Measurements from ENCODE around the gene NUBP2. TPM values are rescaled to one million over a fixed set of nuclear protein-coding genes. Genes with fewer than 3 reads are reported as not detected.
"Not testable (repeated sequence)": the region's sequence is repeated elsewhere in the genome, so short reads cannot be mapped to it uniquely, and the experiment has no call there.

NUBP2 gene
- total RNA-seq, 3 donors from 2014 or later: 61.6 to 82.6 (median 80.3) TPM

- peaks cover 0 to 13% of the 10 kb centered on the region in 2 donors for H3K4me1 ChIP-seq
Measured at GRCh38 chr16:1792836-1793577, 10.2 kb downstream of the NUBP2 start.

GRCh38 chr16:1793578-1794220, 10.9 kb downstream of the NUBP2 start, which contains the start of gene IGFALS:
Gene IGFALS, minus strand, starts transcription at chr16:1793705. Its CDS starts 53 bp downstream, at chr16:1793652.
- Histone ChIP-seq H3K27me3 (no peaks in the 10 kb centered on the region), H3K27ac (no peak within 1 kb of the TSS), H3K9me3 (peaks cover 0 to 5% of the 10 kb centered on the region in 2 donors), H3K36me3 (no peaks in the 10 kb centered on the region), H3K4me3 (peak within 1 kb of the TSS in 1 of 3 donors; percentile 23), H3K4me1 (peaks cover 0 to 13% of the 10 kb centered on the region in 2 donors)
- no peak for DNase-seq (ENCODE audit: low spot score in 2 of 2)
- no peak for TF ChIP-seq POLR2A (IDR thresholded peaks at IDR 0.05)
- TF ChIP-seq, protein P1, sequence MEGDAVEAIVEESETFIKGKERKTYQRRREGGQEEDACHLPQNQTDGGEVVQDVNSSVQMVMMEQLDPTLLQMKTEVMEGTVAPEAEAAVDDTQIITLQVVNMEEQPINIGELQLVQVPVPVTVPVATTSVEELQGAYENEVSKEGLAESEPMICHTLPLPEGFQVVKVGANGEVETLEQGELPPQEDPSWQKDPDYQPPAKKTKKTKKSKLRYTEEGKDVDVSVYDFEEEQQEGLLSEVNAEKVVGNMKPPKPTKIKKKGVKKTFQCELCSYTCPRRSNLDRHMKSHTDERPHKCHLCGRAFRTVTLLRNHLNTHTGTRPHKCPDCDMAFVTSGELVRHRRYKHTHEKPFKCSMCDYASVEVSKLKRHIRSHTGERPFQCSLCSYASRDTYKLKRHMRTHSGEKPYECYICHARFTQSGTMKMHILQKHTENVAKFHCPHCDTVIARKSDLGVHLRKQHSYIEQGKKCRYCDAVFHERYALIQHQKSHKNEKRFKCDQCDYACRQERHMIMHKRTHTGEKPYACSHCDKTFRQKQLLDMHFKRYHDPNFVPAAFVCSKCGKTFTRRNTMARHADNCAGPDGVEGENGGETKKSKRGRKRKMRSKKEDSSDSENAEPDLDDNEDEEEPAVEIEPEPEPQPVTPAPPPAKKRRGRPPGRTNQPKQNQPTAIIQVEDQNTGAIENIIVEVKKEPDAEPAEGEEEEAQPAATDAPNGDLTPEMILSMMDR (IDR thresholded peaks at IDR 0.05): no peak
- TF ChIP-seq POLR2AphosphoS5 (IDR thresholded peaks at IDR 0.05): no peak
- intact Hi-C loops (cut with DNase I; ENCODE audit: low total_unique reads): no loop called here

More at GRCh38 chr16:1792836-1793577, 10.2 kb downstream of the NUBP2 start:
- intact Hi-C loops (cut with DNase I; ENCODE audit: low total_unique reads): no loop called here
- Histone ChIP-seq H3K36me3 (no peaks in the 10 kb centered on the region), H3K27me3 (no peaks in the 10 kb centered on the region), H3K27ac (no peak overlapping the region), H3K9me3 (peaks cover 0 to 2% of the 10 kb centered on the region in 2 donors), H3K4me3 (no peak overlapping the region)
- TF ChIP-seq POLR2AphosphoS5 (IDR thresholded peaks at IDR 0.05) (no peak), POLR2A (IDR thresholded peaks at IDR 0.05) (no peak)
- TF ChIP-seq, protein P1 (IDR thresholded peaks at IDR 0.05): no peak
- DNase-seq (ENCODE audit: low spot score in 2 of 2): no peak

DNA sequence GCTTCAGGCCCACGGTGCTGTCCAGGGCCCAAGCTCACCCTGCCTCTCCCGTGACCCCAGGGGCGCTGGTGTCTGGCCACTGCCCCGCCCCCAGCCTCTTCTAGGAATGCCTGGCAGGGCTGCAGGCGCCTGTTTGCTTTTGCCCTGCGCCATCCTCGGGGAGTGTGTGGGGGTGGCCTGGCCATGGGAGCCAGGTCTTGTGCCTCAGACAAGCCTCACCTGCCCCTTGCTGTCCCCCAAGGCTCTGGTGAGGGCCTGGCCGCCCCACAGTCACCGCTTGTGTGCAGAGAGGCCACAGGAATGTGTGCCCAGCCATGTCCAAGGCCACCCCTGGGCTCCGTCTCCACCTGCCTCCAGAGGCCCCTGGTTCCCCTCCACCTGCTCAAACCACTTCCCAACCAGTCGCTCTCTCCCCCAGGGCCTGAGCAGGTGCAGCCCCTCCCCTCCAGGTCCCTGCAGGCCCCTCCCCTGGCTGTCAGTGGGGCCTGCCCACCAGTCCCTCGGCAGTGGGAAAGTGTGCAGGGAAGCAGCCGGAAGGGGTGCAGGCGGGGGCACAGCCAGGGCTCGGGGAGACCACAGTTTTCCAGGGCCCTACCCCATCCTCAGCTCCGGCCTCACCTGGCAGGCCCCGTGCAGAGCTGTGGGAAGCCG, 11.6 kb downstream of the NUBP2 start:
- H3K36me3 ChIP-seq: no peaks in the 10 kb centered on the region
- H3K9me3 ChIP-seq: peaks cover 0 to 5% of the 10 kb centered on the region in 2 donors
- H3K4me1 ChIP-seq: peaks cover 0 to 13% of the 10 kb centered on the region in 2 donors
- TF ChIP-seq POLR2AphosphoS5 (IDR thresholded peaks at IDR 0.05) (no peak), POLR2A (IDR thresholded peaks at IDR 0.05) (no peak)
- TF ChIP-seq, protein P1 (IDR thresholded peaks at IDR 0.05): no peak
- no peak overlapping the region for H3K27ac ChIP-seq
- no peak for DNase-seq (ENCODE audit: low spot score in 2 of 2)
- peak overlapping the region in 1 of 3 donors; percentile 23 for H3K4me3 ChIP-seq
- intact Hi-C loops (cut with DNase I; ENCODE audit: low total_unique reads): no loop called here
- H3K27me3 ChIP-seq: no peaks in the 10 kb centered on the region

DNA sequence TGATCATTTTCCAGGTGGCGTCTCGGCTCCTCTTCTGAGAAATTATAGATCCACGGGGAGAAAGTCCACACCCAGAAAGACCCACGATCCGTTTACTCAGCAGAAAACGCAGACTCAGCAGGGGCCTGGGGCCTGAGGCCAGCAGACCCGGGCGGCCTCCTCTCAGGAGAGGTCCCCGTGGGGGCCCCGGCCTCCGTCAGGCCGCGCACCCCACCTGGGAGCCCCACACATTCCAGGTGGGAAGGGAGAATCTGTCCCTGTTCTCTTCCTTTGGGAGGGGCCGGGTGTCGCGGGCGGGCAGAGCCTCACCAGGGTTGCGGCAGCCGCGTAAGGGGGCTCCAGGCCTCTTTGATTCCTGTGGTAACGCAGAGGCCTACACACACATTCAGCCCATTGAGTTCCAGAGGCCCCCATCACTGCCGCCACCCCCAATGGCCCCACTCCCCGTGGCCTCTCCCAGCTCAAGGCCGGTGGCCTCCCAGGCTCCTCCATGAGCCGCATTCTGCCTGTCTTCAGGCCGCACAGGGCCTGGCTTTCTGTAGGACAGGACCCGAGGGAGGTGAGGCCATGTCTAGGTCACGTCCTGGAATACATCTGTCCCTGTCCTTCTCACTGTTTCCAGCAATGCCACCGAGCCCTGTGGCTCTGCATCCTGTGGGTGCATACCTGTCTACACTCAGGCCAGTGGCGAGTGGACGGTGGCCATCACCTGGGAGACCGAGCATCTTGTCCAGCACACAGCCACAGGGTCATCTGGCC, 12.3 kb downstream of the NUBP2 start:
- H3K36me3 ChIP-seq: no peaks in the 10 kb centered on the region
- H3K27me3 ChIP-seq: no peaks in the 10 kb centered on the region
- no peak for DNase-seq (ENCODE audit: low spot score in 2 of 2)
- H3K4me1 ChIP-seq: peaks cover 0 to 13% of the 10 kb centered on the region in 2 donors
- H3K27ac ChIP-seq: no peak overlapping the region
- TF ChIP-seq POLR2AphosphoS5 (IDR thresholded peaks at IDR 0.05): no peak
- TF ChIP-seq, protein P1 (IDR thresholded peaks at IDR 0.05): no peak
- H3K4me3 ChIP-seq: no peak overlapping the region
- intact Hi-C loops (cut with DNase I; ENCODE audit: low total_unique reads): no loop called here
- H3K9me3 ChIP-seq: peaks cover 0 to 5% of the 10 kb centered on the region in 2 donors

DNA sequence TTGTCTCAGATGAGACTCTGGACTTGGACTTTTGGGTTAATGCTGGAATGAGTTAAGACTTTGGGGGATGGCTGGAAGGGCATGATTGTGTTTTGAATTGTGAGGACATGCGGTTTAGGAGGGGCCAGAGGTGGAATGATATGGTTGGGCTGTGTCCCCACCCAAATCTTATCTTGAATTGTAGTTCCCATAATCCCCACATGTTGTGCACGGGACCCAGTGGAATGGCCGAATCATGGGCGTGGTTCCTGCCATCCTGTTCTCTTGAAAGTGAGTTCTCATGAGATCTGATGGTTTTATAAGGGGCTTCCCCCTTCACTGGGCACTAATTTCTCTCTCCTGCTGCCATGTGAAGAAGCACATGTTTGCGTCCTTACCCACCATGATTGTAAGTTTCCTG, 16.5 kb downstream of the NUBP2 start:
- H3K4me3 ChIP-seq; H3K9me3 ChIP-seq; H3K4me1 ChIP-seq; H3K27me3 ChIP-seq; DNase-seq (ENCODE audit: low spot score in 2 of 2); intact Hi-C loops (cut with DNase I; ENCODE audit: low total_unique reads); H3K27ac ChIP-seq; H3K36me3 ChIP-seq: not testable (repeated sequence)

Measured in breast epithelium (tissue), 4 donors.